GM19351 (cell line): Measurements from ENCODE around the gene KHSRP.

ENCODE experiments used
- ATAC-seq: cut with Tn5 transposase; IDR thresholded peaks from one replicate; pipeline ENCODE4 v1.9.1; 2021; ENCODE audit warnings: mild to moderate bottlenecking, moderate library complexity; ENCODE audit not compliant: unreplicated experiment

The KHSRP gene

DNA sequence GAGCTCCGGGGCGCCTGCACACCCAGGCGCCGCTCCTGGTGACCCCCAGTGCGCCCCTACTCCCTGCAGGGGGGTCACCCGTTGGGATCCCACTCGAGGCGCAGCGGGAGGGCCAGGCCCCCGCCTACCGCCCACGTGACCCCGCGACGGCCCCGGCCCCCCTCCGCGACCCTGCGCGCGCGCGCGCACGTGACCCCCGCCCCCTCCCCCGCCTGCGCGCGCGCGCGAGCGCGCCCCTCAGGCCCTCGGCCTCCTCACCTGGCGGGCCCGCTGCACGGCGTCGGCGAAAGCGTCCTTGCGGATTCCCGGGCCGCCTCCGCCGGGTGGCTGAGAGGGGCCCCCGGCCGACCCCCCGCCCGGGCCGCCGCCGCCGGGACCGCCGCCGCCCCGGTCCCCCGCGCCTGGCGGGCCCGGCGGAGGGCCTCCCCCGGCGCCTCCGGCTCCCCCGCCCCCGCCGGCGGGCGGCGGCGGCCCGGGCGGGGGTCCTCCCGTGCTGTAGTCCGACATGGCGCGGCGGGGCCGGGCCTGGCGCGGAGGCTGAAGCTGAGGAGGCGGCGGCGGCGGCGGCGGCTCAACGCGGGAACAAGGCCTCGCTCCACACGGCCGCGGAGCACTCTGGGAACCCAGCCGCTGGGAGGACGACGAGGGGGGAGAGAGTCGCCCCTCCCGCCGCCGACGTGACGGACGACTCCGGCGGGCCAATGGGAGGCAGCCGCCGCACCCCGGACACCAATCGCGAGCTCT is at the start of gene KHSRP:
Gene KHSRP, minus strand, starts transcription at position 617 of the 744 bp plus-strand sequence. Its CDS starts 110 bp downstream, at position 507.
- no peak for ATAC-seq

DNA sequence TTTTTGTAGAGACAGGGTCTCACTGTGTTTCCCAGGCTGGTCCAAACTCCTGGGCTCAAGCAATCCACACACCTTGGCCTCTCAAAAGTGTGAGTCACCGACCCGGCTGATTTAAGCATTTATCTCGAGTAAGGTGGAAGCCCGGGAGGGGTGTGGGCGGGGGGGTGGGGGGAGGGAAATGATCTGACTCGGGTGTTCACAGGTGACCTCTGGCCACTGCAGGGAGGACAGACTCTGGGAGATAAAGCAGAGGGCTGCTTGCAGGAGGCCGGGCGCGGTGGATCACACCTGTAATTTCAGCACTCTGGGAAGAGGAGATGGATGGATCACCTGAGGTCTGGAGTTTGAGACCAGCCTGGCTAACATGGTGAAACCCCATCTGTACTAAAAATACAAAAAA is 49.0 kb upstream of the KHSRP start:
- no peak for ATAC-seq

DNA sequence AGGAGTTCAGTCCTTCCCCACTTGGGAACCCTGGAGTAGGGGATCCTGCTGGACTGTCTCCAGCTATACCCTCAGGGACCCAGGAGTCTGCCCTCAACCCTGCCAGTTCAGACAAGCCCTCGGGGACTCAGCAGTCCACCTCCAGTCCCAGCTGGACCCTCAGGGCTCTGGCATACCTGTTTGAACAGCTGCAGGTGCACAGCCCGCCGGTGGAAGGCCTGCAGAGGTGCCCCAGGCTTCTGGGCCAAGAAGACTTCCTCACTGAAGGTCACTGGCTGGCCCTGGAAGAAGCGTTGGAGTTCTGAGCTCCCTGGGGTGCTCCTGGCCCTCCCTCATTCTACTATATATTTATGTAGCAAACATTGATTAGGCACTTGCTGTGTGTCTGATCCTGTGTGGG is 48.1 kb upstream of the KHSRP start:
- ATAC-seq, result no peak

- no peak for ATAC-seq
Observed at GRCh38 chr19:6471076-6471475, 46.5 kb upstream of the KHSRP start.

DNA sequence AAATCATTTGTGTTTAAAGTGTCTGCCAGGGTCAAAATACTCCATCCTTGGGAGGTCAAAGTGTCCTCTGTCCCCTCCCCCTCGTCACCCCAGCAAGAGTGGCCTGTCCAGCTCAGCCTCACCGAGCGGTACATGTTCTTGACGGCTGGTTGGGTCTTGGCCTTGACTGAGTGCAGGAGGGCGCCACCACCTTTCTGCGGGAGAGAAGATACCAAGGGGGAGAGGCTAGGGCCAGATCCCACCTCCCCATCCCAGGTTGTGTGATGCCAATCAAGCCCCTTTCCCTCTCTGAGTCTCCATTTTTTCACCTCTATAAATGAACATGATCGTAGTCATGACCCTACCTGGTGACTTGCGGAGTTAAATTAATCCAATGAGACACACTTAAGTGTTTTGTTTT is 45.6 kb upstream of the KHSRP start:
- no peak for ATAC-seq

- ATAC-seq, result no peak
Observed at GRCh38 chr19:6467384-6467783, 42.8 kb upstream of the KHSRP start.

- no peak for ATAC-seq
Observed at GRCh38 chr19:6466526-6467248, 42.1 kb upstream of the KHSRP start.

DNA sequence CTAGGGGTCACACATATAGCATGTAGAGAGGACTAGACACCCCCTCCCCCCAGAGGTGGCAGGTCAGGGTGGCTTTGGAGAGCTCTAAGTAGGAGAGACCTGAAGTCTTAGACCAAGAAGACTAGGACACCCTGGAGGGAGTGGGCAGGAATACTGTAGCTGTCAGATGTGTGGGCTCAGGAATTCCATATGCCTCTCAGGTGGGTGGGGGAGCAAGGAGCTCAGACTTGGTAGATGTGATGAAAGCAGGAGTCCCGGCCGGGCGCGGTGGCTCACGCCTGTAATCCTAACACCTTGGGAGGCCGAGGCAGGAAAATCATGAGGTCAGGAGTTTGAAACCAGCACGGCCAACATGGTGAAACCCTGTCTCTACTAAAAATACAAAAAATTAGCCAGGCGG is 41.1 kb upstream of the KHSRP start:
- ATAC-seq, result no peak

DNA sequence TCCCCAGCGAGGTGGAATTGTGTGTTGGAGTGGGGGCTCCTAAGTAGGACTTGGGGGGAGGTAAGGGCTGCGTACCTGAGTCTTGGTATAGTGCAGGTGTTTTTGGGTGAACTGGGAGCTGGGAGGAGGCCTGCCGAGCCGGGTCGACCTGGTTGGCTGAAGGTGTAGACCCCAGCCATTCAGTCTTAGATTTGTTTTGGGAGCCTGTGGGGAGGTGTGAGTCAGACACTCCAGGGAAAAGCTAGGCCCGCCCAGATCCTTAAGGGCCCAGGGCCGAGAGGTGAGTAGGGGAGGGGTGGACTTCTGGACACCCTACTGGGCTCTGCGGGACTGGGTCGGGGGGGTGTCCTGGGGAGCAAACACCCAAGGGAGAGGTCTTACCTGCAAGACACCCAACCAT is 40.4 kb upstream of the KHSRP start:
- no peak for ATAC-seq

GRCh38 chr19:6464070-6464873 is 39.7 kb upstream of the KHSRP start, which contains the start of gene CRB3:
Gene CRB3 (plus strand): TSS chr19:6464271. CDS start chr19:6464702, 431 bp downstream.
- no peak for ATAC-seq

DNA sequence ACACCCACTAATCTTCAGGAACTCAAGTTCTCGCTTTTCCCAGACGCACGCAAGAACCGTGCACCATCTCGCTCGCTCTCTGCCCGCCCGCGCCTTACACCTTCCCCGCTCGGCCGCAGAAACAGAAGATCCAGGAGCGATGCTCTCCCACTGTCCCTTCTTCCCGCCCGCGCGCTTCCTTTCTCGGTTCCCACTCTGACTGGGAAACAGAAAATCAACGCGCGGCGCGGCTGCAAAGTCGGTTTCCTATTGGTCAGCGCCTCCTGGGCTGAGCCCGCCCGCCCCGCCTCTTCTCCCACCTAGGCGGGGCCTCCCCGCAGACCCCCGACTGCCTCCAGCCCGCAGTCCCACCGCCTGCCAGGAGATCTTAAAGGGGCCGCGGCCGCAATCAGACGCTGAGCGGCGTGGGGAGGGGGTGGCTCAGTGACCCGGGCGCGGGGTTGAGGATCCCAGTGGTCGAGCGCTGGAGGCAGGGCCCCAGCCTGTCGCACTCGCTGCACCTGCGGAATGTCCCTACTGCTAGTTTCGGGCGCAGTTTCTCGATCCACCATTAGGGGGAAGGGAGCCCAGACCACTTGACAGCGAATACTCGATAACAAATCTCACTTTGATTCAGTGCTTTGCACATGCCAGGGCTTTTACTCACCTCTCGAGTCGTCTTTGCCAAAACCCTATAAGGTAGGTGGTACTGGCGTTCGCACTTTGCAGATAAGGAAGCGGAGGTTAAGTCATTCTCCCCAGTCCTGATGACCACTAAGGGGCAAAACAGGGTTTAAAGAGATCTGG is 35.7 kb upstream of the KHSRP start:
- peak; percentile 62 for ATAC-seq

DNA sequence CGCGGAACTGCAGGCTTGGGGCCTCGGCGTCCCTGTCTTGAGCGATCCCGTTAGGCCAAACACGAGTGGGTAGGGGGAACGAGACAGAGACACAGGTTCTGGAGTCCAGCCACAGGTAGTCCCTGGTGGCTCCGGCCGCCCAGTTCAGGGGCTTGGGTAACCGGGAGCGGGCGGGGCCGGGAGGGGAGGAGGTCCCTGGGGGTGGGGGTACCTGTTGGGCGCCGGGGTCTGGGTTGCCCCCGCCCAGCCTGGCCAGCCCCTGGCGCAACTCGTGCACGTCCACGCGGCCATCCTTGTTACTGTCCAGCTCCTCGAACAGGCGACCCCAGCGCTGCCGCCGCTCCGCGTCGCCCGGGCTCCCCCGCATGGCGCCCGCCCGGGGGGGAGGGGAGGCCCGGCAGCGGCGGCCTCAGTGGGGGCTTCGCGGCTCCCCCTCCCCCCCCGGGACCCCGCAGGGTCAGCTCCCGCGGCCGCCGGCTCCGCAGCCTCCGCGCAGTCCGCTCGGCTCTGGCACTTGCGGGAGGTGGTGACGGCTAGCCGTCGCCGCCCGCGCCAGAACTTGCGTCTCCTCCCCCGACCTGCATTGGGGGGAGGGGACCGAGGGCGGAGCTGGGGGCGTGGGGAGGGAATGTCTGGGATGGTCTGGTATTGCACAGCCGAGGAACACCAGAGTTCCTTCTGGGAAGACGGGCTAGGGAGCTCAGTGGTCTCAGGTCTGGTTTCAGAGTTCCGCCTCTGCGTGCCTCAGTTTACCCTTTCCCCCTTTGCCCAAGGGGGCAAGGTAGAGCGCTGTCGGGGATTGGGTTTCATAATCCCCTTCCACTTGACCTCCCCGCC is 34.9 kb upstream of the KHSRP start, which contains the start of gene SLC25A23:
Gene SLC25A23, minus strand, starts transcription at position 531 of the 837 bp plus-strand sequence. Its CDS starts 164 bp downstream, at position 367.
- ATAC-seq, result peak; percentile 29

DNA sequence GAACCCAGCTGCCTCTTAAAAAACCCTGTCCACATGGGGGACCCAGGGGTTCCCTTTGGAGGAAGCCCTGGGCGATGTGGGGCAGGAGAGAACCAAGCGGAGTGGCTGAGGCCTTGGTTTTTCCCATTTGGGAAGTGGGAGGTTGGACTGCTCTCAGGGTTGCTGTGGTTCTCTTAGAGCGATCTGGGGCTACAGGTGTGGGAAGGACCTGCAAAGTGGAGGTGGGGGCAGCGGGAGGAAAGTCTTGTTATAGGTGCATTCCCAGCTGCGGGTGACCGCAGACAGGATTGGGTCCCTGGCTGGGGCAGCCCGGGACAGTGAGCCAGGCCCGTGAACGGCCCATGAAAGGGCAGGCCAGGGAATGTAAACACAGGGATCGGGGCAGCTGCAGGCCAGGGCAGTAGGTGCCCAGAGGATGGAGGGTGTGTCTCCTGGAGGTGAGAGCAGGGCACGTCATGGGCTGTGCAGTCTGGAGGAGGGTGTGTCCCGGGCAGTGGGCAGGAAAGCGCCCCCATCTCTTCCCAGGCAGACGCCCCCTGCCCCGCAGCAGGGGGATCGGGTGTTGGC is 34.2 kb upstream of the KHSRP start:
- no peak for ATAC-seq

- ATAC-seq, result no peak
Observed at GRCh38 chr19:6457958-6458694, 33.5 kb upstream of the KHSRP start.

- ATAC-seq, result no peak
Observed at GRCh38 chr19:6455924-6456323, 31.3 kb upstream of the KHSRP start.

GRCh38 chr19:6453951-6454565 is 29.4 kb upstream of the KHSRP start:
- ATAC-seq, result no peak

DNA sequence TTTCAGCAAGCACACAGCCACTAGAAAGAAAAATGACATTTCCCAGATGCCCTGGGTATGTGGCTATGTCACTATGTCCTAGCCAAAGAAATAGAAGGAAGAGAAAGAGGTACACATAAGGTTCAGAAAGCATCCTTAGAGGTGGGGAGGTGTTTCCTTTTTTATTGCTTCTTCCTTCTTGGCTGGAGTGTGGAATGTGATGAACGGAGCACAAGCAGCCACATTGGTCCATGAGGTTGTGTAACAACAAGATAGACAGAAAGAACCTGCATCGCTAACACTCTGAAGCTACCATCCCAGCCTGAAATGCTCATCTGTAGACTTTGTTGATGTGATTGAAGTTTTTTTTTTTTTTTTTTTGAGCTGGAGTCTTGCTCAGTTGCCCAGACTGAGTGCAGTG is 28.3 kb upstream of the KHSRP start:
- no peak for ATAC-seq

DNA sequence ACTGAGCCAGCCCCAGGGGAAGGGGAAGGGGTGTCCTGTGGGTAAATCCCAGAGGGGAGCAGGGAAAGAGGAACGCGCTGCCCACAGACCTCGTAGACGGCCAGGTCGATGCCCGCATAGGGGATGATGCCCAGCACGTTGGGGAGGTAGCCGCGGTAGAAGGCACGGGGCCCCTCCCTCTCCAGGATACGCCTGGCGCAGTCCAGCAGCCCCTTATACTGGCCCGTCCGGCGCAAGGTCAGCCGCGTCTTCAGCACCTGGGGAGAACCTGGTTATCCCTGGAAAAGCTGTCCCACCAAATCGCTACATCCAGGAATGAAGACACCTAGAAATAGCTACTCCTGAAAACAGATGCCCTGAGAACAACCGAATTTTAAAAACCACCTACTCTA is 27.6 kb upstream of the KHSRP start:
- ATAC-seq, result no peak
